NCI-H187 (cell line): ENCODE data around the gene OR52E8.

Experiments used
- DNase-seq, 2 experiments: peaks; one replicate each; lab custom pipeline; 2025; lab: John Stamatoyannopoulos, UW

Gene OR52E8

GRCh38 chr11:5857590-5857989 is at the start of gene OR52E8:
TSS of gene OR52E8 (minus strand) at chr11:5857690. CDS start at chr11:5857690, 0 bp downstream.
- no peak for DNase-seq

DNA sequence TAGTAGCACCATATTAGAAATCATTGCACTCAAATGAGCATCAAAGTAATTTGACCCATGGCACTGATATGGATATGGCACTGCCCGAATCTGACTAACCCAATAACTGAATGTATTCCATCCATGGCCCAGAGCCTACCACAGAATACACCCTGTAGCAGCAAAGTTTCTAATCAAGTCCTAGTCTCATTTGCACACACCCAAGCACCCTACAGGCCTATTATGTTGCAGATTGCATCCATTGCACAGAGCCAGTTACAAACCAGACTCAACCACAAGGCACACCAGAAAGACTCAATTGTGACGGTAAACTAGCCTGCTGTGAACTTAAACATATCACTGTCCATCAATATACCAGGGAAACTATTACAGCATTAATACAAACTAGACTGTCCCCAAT is 42.0 kb upstream of the OR52E8 start:
- DNase-seq, result no peak

- DNase-seq, result no peak
Observed at GRCh38 chr11:5892908-5893307, 35.4 kb upstream of the OR52E8 start, which contains the start of gene OR52E5. TSS of gene OR52E5 (plus strand) at chr11:5893208. CDS start at chr11:5900777, 7,569 bp downstream.

DNA sequence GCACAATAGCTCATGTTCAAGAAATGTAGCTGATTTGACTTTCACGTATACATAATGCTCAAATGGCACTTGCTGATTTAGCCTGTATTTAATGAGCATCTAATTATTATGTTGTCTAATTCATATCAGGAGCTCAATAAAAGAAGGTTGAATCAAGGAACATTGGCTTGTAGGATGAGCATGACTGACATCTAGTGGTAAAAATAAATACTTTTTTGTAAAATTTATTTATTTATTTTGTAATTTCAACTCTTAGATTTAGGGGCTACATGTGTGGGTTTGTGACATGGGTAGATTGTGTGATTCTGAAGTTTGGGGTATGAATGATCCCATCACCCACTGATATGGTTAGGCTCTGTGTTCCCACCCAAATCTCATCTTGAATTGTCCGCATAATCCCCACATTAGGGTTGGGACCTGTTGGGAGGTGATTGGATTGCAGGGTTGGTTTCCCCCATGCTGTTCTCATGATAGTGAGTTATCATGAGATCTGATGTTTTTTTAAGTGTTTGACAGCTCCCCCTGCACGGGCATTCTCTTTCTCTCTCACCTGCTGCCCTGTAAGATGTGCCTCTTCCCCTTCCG is 33.8 kb upstream of the OR52E8 start:
- DNase-seq, result no peak

DNA sequence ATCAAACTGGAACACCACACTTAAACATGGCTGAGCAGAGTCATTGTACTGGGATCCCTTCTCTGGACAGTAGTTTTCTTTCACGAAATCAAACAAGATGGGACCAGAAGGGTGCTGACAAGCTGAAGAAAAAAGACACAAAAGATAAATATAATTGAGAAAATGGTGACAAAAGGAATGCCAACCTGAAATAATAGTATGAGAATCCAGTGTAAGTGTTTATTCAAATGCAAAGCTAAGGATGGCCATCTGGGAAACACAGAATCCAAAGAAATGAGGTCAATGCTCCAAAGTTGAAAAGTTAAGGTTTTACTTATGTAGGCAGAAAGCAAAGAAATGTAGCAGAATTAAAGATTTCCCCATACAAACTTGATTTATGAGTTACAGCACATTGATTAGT is 30.2 kb upstream of the OR52E8 start:
- DNase-seq, result no peak

DNA sequence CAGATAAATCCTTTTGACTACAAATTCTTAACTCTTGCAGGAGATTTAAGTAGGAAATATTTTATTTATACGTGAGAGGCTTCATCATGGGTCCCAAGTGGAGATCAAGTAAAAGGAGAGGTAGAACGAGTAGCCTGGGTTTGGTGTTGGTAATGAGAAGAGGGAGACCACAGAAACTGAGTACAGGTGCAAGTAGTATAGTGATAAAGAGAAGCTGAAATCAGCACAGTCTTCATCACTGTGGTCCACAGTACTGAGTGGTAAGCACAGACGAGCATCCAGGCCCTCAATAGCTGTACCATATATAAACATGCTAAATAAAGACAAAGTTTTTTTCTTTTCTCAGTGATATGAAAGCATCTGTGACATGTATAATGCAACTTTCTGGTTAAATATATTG is 29.7 kb upstream of the OR52E8 start:
- DNase-seq, result no peak

DNA sequence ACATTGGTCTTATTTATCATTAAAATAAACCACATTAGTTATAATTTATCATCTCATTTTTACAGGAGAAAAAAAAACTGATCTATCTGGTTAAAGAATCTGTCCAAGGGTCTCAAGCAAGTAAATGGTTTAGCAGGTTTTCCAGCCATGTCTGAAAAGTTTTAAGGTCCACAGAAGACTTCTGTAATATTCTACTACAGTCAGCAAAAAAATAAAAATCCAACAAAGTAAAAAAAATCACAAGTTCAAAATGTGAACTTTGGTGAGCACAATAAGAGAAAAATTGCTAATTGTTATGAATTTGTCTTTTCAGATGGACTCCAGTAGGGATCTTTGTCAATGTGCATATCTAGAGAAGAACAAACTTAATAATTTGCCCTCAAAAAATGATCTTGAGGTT is 24.3 kb upstream of the OR52E8 start:
- DNase-seq, result no peak

DNA sequence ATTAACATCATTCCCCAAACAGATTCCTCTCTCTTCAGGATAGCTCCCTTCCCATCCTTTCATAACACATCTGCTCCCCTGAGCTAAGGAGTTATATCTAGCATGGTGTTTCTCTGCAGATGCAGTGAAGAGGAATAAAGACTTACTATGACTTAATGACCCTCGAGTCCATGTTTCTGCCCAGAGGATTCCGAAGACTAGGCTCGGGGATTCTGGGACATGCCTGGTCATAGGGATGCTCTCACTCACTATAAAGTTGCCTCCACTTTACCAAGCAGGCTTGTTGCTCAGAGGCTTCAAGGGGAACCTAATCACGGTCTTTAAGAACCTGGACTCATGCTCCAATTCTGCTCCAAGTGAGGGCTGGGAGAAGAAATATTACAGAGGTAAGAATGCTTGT is 22.8 kb upstream of the OR52E8 start, which contains the start of gene OR52E4:
OR52E4 (plus strand) TSS at position 301 of the 400 bp plus-strand sequence. CDS start 3,664 bp downstream, outside the sequence.
- DNase-seq, result no peak

- no peak for DNase-seq
Observed at GRCh38 chr11:5878564-5878963, 21.1 kb upstream of the OR52E8 start.

GRCh38 chr11:5865826-5866225 is 8.3 kb upstream of the OR52E8 start:
- no peak for DNase-seq

DNA sequence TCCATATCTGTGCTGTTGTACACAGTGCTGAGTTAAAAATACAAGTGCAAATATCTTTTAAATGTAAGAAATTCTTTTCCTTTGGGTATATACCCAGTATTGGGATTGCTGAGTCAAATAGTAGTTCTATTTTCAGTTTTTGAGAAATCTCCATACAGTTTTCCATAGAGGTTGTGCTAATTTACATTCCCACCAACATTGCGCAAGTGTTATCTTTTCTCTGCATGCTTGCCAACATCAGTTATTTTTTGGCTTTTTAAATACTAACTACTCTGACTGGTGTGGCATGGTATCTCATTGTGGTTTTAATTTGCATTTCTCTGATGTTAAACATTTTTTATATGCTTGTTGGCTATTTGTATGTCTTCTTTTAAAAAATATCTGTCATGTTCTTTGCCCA is 6.5 kb downstream of the OR52E8 start:
- DNase-seq, result no peak

DNA sequence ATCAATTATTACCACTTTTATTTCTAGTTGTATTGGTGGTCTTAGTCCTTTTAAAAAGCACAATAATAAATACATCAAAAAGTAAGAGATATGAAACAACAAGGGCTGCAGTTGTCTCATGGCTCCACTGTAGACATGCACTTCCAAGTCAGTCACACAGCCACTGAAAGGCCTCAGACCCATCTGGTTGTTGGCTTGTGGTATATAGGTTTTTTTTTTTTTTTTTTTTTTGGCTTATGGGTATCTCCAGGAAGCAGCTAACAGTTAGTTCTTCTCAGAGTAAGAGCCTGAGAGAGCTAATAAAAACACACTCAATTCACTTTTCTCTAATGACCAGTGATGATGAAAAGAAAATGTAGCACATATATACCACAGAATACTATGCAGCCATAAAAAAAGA is 9.8 kb downstream of the OR52E8 start:
- DNase-seq, result no peak

DNA sequence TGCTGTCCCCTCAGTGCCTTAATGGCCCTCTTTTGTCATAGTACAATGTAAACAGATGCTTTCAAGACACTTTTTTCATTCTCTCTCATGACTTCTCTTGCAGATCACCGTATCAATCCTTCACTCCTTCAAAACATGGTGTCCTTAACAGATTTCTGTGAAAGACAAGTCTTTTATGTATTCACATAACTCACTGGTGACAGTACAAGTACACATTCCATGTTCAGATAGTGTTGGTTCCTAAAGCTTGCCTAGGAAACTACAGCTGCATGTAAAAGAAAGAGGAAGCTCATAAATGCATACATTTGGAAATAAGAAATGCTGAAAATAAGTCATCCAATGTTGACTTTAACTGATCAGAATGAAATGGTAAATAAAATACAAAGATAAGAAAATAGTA is 10.8 kb downstream of the OR52E8 start:
- no peak for DNase-seq

- DNase-seq, result no peak
Observed at GRCh38 chr11:5841797-5842196, 15.7 kb downstream of the OR52E8 start, which contains the start of gene OR52E6. TSS of gene OR52E6 (minus strand) at chr11:5841897. CDS start at chr11:5841897, 0 bp downstream.

GRCh38 chr11:5837695-5838094 is 19.8 kb downstream of the OR52E8 start:
- no peak for DNase-seq

DNA sequence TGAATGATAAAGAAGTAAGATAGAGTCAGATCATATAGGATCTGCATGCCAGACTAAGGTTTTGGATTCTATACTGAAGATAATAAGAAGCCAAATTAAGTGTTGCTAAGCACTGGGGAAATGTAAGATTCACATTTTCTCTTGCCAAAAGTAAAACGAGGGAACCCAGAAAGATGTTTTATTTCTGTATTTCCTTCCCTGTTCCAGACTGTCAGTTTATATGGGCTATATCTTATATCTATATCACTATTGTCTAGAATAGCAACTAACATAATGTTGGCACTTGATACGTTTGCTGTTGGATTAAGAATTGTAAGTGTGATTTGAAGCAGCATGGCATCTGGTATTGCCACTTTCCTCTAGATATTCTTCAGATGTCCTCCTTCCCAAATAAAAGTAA is 24.0 kb downstream of the OR52E8 start:
- no peak for DNase-seq

GRCh38 chr11:5831196-5831829 is 26.2 kb downstream of the OR52E8 start:
- DNase-seq, result no peak

- no peak for DNase-seq
Observed at GRCh38 chr11:5818245-5818886, 39.1 kb downstream of the OR52E8 start.

DNA sequence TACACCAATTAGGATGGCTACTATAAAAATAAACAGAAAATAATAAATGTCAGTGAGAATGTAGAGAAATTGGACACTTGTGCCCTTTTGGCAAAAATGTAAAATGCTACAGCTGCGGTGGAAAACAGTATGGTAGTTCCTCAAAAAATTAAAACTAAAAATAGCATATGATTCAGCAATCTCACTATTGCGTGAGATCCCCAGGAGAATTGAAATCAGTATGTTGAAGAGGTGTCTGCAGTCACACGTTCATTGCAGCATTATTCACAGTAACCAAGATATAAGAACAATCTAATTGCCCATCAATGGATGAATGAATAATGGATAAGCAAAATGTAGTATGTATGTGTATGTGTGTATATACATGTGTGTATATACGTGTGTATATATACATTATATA is 42.0 kb downstream of the OR52E8 start:
- no peak for DNase-seq

DNA sequence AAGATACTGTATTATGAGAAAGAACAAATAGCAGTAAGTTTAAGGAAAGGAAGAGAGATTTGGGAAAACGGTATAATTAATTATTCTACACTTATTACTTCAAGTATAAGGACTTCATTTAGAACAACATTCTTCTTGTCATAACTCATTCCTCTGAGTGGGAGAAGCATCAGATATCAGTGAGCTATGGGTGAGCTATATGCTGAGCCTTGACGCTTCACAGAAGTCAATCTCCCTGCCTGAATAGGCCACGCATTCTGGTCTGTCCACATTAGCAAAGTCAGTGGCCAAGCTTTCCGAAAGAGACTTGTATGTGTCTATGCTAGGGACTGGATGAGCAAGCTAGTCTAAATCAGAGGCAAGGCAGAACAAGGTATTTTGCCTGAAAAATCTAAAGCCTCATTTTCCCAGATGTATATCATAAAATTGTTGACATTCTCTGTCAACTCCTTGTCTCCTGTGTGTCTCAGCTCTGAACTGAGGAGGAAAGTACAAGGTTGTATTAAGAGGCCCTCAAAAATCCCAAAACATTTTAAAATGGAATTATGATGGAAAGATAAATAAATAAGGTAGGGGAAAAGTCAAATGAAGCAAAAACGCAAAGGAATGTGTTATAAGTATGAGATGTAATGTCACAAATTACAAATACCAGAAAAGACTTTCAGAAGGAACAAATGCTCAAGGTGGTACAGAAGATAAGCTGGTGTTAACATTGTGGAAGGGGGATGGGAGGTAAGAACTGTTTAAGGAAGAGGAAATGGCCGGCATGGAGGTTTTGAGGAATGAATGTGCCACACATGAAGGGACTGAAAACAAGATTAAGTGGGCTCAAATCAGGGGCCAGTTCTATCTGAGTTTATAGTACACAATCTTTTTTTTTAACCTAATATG is 47.3 kb downstream of the OR52E8 start:
- DNase-seq, result no peak

GRCh38 chr11:5809122-5809519 is 48.4 kb downstream of the OR52E8 start:
- no peak for DNase-seq

GRCh38 chr11:5808500-5809121 is 48.9 kb downstream of the OR52E8 start, which contains the start of gene OR52N2:
TSS of gene OR52N2 (plus strand) at chr11:5808924. CDS start at chr11:5820336, 11,412 bp downstream.
- peak; percentile 6 to 10 for DNase-seq
